Osteoblast (primary cell): Measurements from ENCODE around the gene OR51B2. TPM values are rescaled to one million over a fixed set of nuclear protein-coding genes. Genes with fewer than 3 reads are reported as not detected.

ENCODE experiments used
- DNase-seq: peaks from one replicate; pipeline ENCODE4 v3.0.0; 2011; ENCODE audit warnings: low spot score, mixed read lengths; ENCODE audit not compliant: insufficient read length; ENCODE audit errors: missing footprints
- H2AFZ ChIP-seq: 2 replicates; pipeline ENCODE4 v1.6.0; 2011; ENCODE audit warnings: mild to moderate bottlenecking, low read length
- H3K27ac ChIP-seq: 2 replicates; pipeline ENCODE4 v1.5.1; 2011; ENCODE audit warnings: mild to moderate bottlenecking, low read depth, low read length, moderate library complexity
- H3K27me3 ChIP-seq: 2 replicates; pipeline ENCODE4 v1.6.0; 2012; ENCODE audit warnings: mild to moderate bottlenecking, control low read depth, inconsistent platforms, low read length, moderate library complexity; ENCODE audit not compliant: insufficient read depth
- H3K36me3 ChIP-seq: 2 replicates; pipeline ENCODE4 v1.5.1; 2011; ENCODE audit warnings: mild to moderate bottlenecking, low read length, control low read depth, moderate library complexity; ENCODE audit not compliant: insufficient read depth
- H3K4me1 ChIP-seq: 2 replicates; pipeline ENCODE4 v1.5.1; 2011; ENCODE audit warnings: mild to moderate bottlenecking, low read length, control low read depth, moderate library complexity; ENCODE audit not compliant: insufficient read depth
- H3K4me2 ChIP-seq: 2 replicates; pipeline ENCODE4 v1.6.0; 2011; ENCODE audit warnings: mild to moderate bottlenecking, low read length; ENCODE audit not compliant: insufficient read depth
- H3K4me3 ChIP-seq: fragments of 200-600 bp; sonication (generic); 3 replicates; pipeline ENCODE4 v1.5.1; 2012; ENCODE audit warnings: mild to moderate bottlenecking, low read length, inconsistent platforms; ENCODE audit not compliant: insufficient read depth
- H3K79me2 ChIP-seq: 2 replicates; pipeline ENCODE4 v1.6.0; 2012; ENCODE audit warnings: mild to moderate bottlenecking, low read length, control low read depth, inconsistent platforms; ENCODE audit not compliant: insufficient read depth
- H3K9me3 ChIP-seq: 2 replicates; pipeline ENCODE4 v1.5.1; 2011; ENCODE audit warnings: low read depth, low read length, control low read depth
- H4K20me1 ChIP-seq: 2 replicates; pipeline ENCODE4 v1.6.0; 2012; ENCODE audit warnings: mild to moderate bottlenecking, low read length, control low read depth; ENCODE audit not compliant: insufficient read depth
- total RNA-seq: library from RNA; depleted of rRNA; stranded (reverse); fragments of >200 nt; gene quantifications from 2 replicates; pipeline ENCODE4 v1.2.3, GENCODE V29; 2012
- TF ChIP-seq, protein P1 (sequence below): IDR thresholded peaks from 2 replicates; pipeline ENCODE4 v1.5.1; 2011; ENCODE audit warnings: mild to moderate bottlenecking, low read depth, low read length, moderate library complexity; ENCODE audit errors: extremely low read depth

Gene OR51B2
- total RNA-seq, 1 donor, result not detected

DNA sequence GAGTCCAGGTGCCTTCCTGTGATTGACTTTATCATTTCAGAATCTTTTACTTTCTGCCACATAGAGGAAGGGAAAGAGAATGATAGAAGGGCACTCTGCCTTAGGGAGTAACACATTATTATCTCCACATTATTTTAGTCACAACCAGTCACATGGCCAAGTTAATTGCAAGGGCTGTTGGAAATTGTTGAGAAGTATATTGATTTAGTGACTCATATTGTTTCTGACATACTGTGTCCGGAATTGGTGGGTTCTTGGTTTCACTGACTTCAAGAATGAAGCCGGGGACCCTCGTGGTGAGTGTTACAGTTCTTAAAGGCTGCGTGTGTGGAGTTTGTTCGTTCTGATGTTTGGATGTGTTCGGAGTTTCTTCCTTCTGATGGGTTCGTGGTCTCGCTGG is 31.1 kb downstream of the OR51B2 start:
- TF ChIP-seq, protein P1, sequence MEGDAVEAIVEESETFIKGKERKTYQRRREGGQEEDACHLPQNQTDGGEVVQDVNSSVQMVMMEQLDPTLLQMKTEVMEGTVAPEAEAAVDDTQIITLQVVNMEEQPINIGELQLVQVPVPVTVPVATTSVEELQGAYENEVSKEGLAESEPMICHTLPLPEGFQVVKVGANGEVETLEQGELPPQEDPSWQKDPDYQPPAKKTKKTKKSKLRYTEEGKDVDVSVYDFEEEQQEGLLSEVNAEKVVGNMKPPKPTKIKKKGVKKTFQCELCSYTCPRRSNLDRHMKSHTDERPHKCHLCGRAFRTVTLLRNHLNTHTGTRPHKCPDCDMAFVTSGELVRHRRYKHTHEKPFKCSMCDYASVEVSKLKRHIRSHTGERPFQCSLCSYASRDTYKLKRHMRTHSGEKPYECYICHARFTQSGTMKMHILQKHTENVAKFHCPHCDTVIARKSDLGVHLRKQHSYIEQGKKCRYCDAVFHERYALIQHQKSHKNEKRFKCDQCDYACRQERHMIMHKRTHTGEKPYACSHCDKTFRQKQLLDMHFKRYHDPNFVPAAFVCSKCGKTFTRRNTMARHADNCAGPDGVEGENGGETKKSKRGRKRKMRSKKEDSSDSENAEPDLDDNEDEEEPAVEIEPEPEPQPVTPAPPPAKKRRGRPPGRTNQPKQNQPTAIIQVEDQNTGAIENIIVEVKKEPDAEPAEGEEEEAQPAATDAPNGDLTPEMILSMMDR, result no peak

DNA sequence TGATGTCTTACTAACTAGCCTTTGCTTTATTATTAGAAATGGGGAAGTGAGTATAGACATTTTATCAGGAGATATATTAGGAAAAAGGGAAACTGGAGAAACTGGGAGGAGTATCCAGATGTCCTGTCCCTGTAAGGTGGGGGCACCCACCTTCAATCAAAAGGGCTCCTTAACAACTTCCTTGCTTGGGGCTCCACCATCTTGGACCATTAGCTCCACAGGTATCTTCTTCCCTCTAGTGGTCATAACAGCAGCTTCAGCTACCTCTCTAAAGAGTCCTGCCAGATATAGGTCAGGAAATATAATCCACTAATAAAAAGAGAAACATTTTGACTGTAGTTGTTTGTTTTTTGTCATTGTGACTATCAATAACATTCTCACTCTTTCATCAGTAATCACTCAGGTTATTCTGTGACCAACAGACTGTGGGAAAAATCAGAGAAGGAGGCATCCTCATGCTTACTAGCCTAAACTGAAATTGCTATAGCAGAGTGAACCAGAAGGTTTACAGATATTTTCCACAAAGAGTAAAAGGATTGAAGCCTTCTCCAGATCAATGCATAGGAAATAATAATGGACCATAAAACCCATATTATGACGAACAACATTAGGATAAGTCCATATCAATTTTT is 32.8 kb downstream of the OR51B2 start:
- no peak overlapping the region for H3K27ac ChIP-seq
- H3K27me3 ChIP-seq, result no peaks in the 10 kb centered on the region
- no peaks in the 10 kb centered on the region for H3K79me2 ChIP-seq
- TF ChIP-seq, protein P1, result peak; percentile 66
- DNase-seq, result peak; percentile 76
- H3K4me2 ChIP-seq, result no peak overlapping the region
- H3K4me3 ChIP-seq, result no peak overlapping the region
- H3K9me3 ChIP-seq, result no peaks in the 10 kb centered on the region
- no peaks in the 10 kb centered on the region for H4K20me1 ChIP-seq
- H3K36me3 ChIP-seq, result no peaks in the 10 kb centered on the region
- peak overlapping the region; percentile 47 for H2AFZ ChIP-seq
- peaks cover 13% of the 10 kb centered on the region for H3K4me1 ChIP-seq

More for the DNA sequence above, 31.1 kb downstream of the OR51B2 start:
- H3K79me2 ChIP-seq, result no peaks in the 10 kb centered on the region
- no peak overlapping the region for H3K4me2 ChIP-seq
- no peak overlapping the region for H3K4me3 ChIP-seq
- no peaks in the 10 kb centered on the region for H3K36me3 ChIP-seq
- no peak for DNase-seq
- H3K27me3 ChIP-seq, result no peaks in the 10 kb centered on the region
- H3K4me1 ChIP-seq, result peaks cover 19% of the 10 kb centered on the region
- H3K27ac ChIP-seq, result no peak overlapping the region
- H3K9me3 ChIP-seq, result no peaks in the 10 kb centered on the region
- peak overlapping the region; percentile 52 for H2AFZ ChIP-seq
- H4K20me1 ChIP-seq, result no peaks in the 10 kb centered on the region

DNA sequence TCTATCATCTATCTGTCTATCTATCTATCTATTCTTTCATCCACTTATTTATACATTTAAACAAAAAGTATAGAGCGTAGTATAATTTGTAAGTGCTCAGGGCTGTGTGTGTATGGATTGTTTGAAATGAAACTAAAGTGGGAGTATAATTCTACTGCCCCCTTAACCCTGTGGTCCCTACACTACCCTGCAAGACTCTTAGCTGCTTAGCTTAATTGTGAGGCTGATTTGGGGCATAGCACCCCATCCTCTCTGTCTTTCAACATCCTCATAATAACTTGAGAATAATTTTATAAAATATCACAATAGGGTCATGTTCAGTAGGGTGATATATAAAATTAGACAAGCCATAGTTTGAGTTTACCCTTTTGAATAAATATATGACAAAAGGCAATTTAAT is 34.0 kb downstream of the OR51B2 start:
- Histone ChIP-seq H3K27me3 (no peaks in the 10 kb centered on the region), H3K4me2 (no peak overlapping the region), H3K27ac (no peak overlapping the region), H2AFZ (peak overlapping the region; percentile 54), H3K36me3 (no peaks in the 10 kb centered on the region), H3K79me2 (no peaks in the 10 kb centered on the region), H3K9me3 (no peaks in the 10 kb centered on the region), H3K4me1 (peaks cover 13% of the 10 kb centered on the region), H4K20me1 (no peaks in the 10 kb centered on the region), H3K4me3 (no peak overlapping the region)
- DNase-seq, result no peak
- TF ChIP-seq, protein P1, result no peak

DNA sequence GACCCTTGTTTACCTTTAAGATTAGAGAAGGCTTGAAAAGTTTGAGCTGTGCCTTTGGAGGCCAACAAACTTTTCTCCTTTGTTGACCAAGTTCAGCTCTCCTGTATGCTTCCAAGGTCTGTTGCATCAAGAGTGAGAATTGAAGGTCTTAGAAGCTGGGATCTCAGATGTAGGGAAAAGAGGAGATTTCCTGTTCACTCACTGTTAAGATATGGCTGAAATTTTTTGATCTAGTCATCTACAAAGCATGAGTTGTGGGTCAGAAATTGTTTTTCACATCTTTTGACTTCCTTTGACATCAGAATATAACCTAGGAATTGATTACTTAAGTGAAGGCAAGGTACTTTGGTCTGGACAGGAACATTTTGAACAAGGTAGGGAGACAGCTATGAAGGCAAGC is 34.4 kb downstream of the OR51B2 start:
- Histone ChIP-seq H3K9me3 (no peaks in the 10 kb centered on the region), H3K27me3 (no peaks in the 10 kb centered on the region), H3K79me2 (no peaks in the 10 kb centered on the region), H3K27ac (no peak overlapping the region), H3K4me1 (peaks cover 13% of the 10 kb centered on the region), H3K4me2 (no peak overlapping the region), H3K36me3 (no peaks in the 10 kb centered on the region), H3K4me3 (no peak overlapping the region), H4K20me1 (no peaks in the 10 kb centered on the region), H2AFZ (peak overlapping the region; percentile 54)
- peak; percentile 50 for DNase-seq
- TF ChIP-seq, protein P1, result no peak
